Peyer's patch (tissue), 4 donors: Measurements from ENCODE around the gene FAM200C.

ENCODE experiments used
- CTCF ChIP-seq, 6 experiments: fragments of 450-650 bp in 4 of 6; fragments of 200-600 bp in 2 of 6; sonication (generic) in 1 of 6; IDR thresholded peaks; one replicate each; pipeline ENCODE4 v1.5.1; 2017 to 2019; ENCODE audit warnings: antibody characterized with exemption in 6 of 6, mild to moderate bottlenecking in 3 of 6, moderate library complexity in 1 of 6
- POLR2A ChIP-seq, 2 donors: fragments of 450-650 bp; IDR thresholded peaks; one replicate each; pipeline ENCODE4 v1.5.1; 2017; ENCODE audit warnings: antibody characterized with exemption in 2 of 2, mild to moderate bottlenecking in 2 of 2, moderate library complexity in 2 of 2

DNA sequence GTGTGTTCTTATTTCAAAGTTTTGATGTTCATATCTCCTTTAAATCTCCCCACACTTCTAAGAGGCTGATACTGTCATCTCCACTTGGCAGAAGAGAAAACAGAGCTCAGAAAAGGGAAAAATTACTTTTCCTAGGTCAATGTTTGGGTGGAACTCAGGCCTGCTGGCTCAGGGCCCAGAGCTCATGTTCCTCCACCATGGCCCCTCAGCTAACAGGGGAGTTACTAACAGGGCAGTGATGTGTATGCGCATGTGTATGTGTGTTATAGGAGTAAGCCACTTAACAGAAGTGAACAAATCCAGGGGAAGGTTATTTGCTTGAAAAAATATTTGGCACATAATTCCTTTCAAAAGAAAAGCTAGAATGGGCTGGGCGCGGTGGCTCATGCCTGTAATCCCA lies 32.0 kb downstream of the FAM200C start:
- TF ChIP-seq CTCF (IDR thresholded peaks at IDR 0.05), result no peak
- TF ChIP-seq POLR2A (IDR thresholded peaks at IDR 0.05), result no peak
